GM18519 (cell line): ENCODE measurements around the gene WDR35.
"Not testable (repeated sequence)": the region's sequence is repeated elsewhere in the genome, so short reads cannot be mapped to it uniquely, and the experiment has no call there.

Source experiments
- ATAC-seq: cut with Tn5 transposase; IDR thresholded peaks from one replicate; pipeline ENCODE4 v1.9.1; 2021; ENCODE audit warnings: mild to moderate bottlenecking, moderate library complexity; ENCODE audit not compliant: unreplicated experiment, low FRiP score

The WDR35 gene

DNA sequence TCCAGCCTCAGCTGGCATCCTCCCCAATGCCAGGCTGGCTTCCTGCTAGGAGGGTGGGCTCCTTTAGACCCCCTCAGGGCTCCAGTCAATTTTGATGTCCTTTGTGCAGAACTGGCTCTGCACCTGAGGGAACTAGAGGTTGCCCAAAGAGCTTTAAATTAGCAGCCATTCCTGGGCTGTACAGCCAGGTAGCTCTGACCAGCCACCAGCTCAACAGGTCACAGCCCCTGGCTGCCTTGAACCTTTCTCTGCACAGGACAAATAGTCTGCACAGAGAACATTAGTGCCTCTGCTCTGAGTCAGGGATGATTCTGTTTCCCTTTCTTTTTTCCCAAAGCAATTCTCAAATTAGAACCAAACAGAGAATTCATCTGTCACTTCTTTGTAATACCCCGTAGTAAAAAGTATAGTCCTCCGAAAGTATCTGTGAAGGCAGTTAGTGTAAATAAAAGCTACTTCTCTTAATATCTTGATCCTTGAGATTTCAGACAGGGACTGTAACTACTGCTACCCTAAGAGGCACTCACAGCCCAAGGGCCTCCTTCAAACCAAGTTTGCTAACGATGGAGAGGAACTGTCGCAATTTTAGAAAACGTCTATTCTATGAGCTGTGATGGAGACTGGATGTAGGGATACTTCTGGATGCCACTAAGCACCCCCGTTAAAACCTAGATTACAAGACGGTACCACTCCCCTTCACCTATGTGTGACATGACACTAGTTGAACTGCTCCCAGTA is 91.1 kb downstream of the WDR35 start:
- ATAC-seq, result no peak

DNA sequence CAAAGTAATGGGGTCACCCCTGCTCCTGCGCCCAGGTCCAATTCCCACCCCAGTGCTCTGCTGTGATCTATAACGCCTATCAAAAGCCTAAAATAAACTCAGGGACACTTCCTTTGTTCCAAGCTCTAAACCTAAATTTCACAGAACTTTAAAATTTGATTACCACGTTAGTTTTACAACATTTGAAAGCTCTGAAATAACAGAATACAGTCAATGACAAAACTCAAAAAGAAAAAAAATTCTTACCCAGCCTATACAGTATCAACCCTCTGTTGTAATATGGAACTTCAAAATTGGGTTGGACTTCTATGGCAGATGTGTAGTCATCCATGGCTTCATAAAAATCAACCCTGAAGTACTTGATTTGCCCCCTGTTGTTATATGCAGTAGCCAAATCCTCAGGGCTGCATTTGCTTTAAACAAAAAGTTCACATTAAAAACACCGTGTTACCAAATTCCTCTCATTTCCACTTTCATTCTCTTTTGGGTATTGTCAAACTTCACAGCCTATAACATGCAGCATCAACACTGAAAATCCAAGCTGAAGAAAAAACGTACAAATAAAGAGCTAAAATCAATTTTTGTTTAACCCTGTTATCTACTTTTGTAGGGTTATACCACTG is 92.2 kb downstream of the WDR35 start:
- no peak for ATAC-seq

DNA sequence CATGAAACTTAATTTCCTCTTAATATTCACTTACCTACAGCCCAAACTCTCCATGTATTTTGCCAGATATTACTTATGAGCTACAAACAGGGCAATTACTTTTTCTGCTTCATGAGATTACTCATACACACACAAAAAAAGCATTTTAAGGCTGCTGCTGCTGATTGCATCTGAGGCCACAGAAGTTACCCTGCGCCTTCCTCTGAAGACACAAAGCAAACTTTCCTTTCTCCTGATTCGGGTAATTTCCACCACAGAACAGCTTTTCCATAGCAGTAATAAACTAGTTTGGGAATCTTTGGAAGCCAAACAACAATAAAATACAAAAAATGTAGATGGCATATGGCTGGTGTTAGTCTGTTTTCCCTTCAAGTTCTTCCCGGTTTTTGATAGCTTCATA is 94.4 kb downstream of the WDR35 start:
- ATAC-seq, result no peak

DNA sequence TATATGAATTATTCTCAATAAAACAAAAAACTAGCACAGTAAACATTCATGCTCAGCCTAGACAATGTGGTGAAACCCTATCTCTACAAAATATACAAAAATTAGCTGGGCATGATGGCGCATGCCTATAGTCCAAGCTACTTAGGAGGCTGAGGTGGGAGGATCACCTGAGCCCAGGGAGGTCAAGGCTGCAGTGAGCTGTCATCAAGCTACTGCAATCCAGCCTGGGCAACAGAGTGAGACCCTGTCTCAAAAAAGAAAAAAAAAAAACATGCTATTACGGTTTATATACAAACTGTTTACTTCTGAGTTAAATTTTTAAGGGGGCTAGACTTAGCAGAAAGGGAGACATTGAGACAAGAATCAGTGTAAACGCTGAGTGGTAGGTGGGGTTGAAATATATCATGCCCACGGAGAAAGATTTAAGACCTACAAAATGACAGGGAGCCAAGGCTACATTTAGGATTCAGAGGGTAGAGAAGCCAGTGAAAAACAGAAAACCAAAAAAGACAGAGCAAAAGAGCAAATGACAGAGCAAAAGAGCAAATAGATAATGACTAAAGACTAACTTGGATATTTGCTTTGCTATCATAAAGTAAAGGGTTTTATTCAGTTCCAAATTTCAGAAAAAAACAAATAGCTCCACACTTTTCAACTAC is 95.6 kb downstream of the WDR35 start:
- ATAC-seq, result peak; percentile 7

DNA sequence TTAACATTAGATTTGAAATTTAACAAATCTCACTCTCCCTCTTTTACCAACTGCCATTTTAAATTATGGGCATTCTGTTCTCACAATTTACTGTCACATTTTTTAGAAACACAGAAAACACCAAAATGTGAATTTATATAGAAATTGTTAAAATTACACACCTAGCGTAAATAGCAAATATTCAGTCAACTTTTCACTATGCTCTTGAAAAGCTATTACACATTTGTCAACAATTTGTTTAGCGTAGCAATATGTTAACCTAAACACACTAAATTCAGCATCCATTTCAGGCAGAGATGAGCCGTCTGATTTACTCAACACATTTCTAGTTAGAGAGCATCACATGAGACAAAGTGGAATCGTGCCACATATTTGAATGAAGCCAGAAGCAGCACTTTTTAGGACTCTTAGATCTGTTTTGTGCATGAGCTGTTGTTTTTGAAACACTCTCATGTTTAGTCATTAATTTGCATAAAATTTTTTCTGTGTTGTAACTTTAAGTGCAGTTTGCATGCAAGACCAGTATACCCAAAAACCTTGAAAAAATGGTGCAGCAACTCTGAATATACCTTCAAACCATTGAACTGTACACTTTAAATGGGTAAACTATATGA is 96.3 kb downstream of the WDR35 start:
- ATAC-seq, result peak; percentile 78

DNA sequence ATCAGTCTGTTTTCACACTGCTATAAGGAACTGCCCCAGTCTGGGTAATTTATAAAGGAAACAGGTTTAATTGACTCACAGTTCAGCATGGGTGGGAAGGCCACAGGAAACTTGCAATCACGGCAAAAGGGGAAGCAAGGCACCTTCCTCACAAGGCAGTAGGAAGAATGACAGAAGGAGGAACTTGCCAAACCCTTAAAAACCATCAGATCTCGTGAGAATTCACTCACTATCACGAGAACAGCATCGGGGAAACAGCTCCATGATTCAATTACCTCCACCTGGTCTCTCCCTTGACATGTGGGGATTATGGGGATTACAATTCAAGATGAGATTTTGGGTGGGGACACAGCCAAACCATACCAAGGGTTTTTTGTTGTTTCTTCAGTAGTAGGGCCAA is 97.9 kb downstream of the WDR35 start:
- not testable (repeated sequence) for ATAC-seq

DNA sequence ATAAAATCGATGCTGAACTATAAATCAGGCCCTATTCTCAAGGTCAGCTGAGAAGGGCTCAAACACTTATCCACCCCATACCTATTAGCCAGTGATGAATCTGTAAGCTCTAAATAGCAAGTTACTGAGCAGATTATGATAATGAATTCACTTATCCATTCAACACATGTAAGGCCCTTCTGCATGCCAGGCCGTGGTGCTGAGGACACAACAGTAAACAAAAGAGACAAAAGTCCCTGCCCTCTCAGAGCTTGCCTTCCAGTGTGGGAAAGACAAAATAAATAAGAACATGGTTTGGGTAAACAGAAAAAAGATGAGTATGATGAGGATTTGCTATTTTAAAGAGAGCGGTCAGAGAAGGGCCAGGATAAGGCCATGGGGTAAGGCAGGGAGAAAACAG is 99.8 kb downstream of the WDR35 start:
- ATAC-seq, result no peak

DNA sequence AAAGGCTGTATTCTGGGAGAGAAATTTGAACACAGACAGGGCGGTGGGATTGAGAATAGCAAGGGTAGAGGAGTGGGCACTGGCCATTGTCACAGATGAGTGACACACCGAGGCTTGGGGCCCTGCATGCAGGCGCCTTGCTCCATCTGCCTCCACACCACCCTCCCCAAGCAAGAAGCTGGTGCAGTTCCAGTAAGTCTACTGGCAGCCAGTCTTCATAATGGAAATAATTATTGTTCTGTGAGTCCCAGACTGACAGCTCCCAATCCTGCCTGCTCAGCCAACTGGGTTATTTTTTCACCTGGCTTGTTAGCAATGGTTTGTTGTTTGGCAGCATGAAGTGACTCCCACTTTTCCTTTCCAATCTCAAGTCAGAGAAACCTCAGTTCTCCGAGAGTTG is 101.1 kb downstream of the WDR35 start:
- no peak for ATAC-seq

DNA sequence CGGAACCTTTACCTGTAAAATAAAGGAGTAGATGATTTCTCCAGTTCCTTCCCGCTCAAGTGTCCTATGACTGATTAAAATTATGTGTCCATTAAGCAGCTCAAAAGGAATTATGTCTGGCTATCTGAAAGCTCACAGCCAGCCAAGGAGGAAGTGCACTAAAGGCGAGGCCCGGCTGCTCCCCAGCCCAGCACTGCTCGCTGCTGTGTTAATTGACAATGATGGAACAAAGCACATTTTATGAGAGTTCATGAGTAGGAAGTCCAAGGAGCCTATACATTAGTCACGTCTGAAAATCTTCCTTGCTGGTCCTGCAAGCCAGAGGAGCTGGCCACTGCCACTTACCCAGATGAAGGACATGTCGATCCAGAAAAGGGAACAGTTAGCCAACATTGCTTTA is 102.4 kb downstream of the WDR35 start:
- ATAC-seq, result no peak

DNA sequence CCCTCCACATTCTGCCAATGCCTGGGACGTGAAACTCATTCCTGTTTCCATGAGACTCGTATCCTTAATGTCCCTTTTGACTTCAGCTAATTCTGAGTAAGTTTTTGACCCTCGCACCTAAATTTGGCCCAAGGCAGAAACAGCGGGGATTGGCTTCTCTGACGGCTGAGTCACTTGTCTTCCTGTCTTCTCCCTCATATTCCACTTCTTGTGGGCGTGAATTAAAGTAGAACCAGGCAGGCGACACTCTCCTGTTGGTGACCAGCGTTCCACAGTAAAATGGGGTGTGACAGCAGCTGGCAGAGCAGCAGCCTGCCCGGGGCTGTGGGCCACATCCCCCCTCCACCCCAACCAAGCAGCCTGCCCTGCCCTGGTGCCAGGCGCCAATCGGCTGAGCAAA is 103.6 kb downstream of the WDR35 start:
- ATAC-seq, result no peak

DNA sequence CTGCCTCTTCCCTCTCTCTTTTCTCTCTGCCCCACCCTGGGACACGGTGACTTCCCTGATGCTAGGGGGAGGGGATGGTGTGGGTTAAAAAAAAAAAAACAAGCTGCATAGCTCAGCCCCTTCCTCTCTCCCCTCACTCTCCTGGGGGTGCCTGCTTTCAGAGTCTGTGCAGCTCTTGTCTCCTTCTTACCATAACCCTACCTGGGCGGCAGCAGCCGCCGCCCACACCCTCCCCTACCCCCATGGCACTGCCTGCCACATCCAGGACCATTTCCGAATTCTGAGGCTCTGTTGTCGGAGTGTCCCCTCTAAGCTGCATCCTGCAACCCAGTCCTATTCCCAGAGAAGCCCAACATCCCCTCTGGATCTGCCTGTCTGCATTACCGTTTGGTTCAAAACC is 104.1 kb downstream of the WDR35 start:
- no peak for ATAC-seq

DNA sequence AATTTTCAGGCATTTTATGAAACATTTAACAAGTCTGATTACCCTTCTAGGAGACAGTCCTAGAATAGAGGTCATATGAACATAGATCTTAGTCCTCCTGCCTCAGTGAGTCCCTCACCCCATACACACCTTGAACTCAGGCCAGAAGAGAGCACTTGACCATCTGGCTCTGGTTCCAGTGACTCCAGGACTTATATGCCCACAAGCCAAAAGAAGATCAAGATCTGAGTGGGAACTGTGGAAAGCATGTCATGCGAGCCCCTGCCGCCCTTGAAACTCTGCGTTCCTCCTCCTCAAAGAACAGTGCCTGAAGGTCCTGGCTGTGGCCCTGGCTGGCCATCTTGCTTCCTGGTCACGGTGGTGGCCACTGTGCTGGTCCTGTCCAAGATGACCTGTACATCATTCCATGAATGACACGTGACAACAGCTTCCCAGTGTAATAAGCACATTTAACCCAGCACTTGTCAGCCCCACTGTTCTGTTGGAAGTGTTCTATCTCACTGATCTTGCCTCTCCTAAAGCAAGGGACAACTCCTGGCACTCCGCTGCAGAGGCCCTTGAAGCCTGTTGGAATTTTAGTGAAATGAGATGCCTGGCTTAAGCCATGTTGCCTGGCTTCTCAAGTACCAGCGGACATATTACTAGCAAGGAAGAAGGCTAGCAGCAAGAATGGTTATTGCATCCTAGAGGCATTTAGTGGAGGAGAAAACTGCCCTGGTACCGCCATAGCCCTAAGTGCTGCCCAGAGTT is 105.8 kb downstream of the WDR35 start:
- no peak for ATAC-seq

DNA sequence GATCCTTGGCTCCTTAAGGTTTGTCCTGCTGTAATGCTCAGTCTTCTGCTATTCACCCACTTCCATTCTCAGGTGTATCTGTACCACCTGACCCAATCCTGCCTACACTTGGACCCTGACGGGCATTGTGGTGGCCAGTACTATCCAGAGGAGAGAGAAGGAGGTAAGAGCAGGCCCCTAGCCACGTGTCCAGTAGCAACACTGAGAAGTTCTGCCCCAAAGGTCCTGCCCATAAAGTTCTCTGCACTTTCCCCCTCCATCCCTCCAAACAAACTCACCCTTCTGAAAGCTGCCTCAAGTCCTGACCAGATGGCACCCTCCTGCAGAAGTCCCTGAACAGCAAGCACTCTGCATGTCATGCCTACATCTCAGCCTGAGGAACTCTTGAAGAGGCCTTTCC is 106.4 kb downstream of the WDR35 start:
- ATAC-seq, result no peak

DNA sequence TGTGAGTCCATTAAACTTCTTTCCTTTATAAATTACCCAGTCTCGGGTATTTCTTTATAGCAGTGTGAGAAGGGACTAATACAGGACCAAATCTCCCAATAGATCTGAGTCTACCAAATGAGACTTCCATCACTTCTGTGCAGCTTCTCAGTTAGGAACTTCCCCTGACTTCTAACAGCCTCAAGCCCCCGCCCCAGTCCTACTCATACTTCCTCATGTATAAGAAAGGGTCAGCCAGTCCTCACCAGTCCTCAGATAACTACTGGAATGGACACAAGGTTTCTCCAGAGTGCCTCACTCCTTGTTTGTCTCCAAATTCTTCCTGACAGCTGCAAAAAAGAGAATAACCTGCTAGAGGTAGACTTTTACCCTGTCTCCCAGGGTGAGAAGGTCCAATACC is 107.6 kb downstream of the WDR35 start:
- no peak for ATAC-seq

DNA sequence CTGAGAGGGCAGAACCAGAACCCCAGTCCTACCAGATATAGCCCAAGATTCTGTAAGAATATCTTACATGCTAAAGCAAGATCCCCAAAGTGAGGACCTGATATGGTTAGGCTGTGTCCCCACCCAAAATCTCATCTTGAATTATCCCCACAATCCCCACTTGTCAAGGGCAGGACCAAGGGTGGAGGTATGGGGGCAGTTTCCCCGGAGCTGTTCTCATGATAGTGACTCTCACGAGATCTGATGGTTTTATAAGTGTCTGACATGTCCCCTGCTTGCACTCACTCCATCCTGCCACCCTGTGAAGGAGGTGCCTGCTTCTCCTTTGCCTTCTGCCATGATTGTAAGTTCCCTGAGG is 108.0 kb downstream of the WDR35 start:
- no peak for ATAC-seq

DNA sequence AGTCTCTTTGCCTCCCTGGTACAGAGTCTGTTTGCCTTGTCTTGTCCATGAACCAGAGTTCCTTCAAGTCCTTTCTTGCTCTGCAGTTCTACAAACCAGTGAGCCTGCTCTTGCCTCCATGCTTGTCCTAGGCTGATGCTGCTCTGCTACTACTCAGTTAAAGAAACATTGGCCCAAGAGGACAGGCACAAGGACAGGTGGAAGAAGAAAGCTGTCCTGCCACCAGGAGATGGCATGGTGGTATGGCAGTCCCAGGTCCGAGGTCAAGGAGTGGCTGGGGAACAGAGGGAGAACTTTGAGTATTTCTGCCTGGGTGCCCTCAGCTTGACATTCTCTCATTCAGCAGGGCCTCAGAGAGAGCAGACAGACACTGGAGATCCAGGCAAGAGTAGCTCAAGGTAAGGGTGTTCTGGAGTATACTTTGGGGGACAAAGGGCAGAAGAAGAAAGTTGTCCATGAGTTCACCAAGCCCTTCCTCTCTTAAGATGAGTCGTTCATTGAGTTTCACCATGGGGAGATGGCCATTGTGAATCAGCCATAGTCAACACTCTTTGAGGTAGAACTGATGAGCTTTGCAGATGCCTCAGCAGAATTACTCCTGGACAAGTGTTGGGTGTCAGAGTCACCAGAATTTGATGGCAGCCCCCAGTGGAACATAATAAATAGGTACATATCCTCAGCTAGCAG is 108.5 kb downstream of the WDR35 start:
- ATAC-seq, result no peak

DNA sequence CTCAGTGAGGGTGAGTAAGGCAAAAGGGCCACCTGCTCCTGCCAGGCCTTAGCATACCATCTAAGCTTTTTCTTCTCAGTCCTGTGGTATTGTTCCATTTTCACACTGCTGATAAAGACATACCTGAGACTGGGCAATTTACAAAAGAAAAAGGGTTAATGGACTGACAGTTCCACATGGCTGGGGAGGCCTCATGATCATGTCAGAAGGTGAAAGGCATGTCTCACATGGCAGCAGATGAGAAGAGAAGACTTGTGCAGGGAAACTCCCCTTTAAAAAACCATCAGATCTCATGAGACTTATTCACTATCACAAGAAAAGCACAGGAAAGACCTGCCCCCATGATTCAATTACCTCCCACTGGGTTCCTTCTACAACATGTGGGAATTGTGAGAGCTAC is 109.7 kb downstream of the WDR35 start:
- not testable (repeated sequence) for ATAC-seq

DNA sequence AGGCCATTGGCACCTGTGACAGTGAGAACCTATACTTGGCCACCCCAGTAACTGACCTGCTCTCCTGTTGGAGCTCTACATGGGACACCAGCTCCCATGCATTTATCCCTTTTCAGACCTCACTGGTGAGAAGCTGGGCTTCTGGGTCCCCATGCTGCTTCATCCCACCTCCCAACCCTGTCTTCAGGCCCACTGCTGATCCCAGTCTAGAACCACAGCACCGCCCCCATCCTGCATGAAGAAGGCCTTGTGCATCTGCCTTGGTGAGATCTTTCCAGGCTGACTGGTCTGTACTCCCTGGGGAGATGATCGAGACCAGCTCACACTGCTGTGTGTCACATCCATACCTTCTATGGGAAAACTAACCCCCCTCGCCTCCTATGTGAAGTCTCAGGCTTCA is 110.8 kb downstream of the WDR35 start:
- no peak for ATAC-seq

DNA sequence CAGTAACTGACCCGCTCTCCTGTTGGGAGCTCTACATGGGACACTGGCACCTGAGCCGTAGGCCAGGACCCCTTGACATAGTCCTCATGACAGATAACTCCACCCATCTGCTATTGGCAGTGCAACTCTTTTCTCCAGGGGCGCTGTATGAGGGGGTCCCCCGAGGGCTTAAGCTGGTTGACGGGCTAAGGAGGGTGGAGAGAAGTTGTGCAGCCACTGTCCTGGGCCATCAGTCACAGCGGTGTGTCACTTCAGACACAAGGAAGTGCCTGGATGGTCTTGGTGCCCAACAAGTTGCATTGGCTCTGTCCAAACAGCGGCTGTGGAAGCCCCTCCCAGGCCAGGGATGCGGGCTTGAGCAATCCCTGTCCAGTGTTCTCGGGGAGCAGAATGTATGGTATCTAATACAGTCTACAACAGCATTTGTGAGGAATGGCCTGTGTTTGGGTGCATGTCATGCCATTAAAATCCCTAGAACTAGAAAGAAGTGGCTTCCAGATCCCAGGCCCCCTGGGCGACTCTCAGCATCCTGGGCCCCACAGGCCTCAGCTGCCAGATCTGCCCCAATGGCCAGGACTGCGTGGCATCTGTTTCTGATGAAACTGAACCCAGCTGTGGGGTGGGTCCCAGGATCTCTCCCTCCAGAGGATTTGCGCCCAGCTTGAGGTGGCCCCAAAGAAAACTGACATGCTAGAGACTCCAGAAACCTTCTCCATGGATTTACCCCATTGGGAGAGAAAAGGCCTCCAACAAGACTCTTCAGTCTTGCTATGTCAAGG is 111.4 kb downstream of the WDR35 start:
- no peak for ATAC-seq

DNA sequence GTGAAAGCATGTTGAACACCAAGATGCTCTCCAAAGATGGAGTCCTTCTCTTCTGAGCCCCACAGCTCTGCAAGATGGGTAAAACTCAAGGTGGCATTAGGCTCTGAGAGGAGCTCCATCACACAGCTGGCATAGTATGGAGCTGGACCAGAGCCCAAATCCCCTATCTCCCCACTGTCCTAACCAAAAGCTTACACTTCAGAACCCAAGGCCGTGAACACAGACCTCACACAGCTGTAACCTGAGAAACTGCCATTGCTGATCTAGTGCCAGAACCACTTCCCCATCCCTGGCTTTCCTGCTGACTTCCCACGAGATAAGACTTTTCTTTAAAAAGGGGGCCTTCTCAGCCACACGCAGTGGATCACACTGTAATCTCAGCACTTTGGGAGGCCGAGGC is 113.2 kb downstream of the WDR35 start:
- ATAC-seq, result no peak
